ENCODE results near the gene OR10AD1.

The OR10AD1 gene

DNA sequence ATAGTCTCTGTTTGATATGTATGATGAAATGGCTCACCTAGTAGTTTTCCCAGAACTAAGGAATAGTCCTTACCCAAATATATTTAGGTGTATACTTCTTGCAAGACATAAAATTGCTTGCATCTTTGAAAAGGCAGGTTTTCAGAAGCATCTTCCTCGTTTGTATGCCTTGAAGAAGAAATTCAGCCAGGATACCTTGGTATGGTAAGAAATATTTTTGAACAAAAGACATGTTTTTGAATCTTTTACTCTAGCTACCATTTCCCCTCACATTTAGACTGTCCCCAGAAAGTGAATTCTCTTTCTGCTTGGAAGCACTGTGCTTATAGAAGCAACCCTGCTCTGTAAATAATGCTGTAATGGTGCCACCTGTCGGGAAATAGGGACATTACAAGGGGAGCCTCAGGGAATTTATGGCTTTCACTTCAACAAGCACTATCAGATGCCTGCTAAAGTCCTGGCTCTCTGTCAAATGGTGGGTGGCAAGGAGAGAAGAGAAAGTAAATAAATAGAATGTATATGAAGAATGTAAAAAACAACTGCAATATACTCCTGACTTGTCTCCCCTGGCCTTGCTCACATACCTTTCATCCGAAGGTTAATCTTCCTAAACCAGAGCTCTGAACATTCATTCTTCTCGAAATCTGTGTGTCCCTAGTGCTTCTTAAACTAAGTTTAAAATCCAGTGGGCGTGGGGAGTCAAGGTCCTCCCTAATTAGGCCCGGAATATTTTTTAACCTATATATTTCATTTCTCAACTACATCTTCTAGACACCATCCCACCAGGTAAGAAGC, 13.6 kb downstream of the OR10AD1 start:
- peak; percentile 95 for FAIRE-seq

DNA sequence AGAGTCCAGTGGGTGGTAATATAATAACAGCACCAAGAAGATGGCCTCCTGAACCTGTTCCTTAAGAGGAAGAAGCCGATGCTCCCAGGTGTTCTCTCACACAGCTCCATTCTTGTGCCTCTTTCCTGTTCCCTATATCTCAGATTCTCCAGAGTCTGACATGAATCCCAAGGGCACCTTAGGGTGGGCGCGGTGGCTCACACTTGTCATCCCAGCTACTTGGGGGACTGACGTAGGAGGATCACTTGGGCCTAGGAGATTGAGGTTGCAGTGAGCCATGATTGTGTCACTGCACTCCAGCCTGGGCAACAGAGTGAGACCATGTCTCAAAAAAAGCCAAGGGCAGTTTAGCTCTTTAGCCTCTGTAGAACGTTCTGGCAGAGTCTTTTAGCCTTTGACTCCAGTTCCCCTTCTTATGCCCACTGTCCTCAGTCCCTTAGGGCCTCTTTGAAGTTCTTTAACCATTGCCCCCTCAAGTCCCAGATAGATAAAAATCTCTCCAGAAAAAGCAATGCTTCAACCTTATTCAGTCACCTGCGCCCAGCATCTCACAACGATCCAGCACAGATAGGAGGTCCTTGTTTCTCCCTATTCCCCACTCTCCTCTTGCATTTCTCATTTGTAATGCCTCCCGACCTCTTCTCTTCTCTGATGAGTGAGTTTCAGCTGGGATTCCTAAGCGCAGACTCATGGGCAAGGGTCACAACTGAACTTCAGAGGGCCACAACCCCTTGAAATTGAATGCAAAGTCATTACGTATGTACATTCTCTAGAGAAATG, 15.0 kb downstream of the OR10AD1 start:
- no peak for FAIRE-seq

DNA sequence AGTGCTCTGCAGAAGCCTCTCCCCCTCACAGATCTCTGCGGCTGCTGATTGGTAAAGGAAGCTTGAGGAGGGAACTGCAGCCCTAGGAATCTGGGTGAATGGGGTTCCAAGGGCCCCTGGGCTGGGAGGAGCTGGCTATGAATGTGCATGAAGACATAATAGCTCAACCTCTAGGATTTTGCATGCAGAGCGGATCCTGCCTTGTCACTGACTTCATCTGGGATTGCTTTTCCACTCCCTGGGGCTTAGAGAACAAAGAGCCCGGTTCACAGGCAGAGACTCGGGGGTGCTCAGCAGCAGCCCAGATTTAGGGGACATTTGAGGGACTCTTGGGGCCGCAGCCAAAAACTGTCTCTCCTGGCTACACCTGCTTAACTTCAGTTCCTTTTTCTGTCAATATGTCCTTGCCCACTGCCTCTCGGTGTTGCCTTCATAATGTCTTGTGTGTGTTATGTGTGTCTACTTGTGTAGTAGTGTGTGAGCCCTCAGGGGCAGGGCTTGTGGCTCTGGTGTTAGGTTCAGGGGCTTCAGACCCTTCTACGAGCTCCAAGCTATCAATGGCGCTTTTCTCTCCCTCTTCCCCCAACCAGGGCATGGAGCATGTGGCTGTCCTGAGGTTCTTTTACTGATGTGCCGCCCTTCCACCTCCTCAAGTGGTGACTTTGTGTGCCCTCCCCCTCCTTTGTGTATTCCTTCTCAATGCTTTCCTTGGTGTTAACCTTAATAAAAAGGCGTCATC, 17.7 kb downstream of the OR10AD1 start:
- no peak for FAIRE-seq

DNA sequence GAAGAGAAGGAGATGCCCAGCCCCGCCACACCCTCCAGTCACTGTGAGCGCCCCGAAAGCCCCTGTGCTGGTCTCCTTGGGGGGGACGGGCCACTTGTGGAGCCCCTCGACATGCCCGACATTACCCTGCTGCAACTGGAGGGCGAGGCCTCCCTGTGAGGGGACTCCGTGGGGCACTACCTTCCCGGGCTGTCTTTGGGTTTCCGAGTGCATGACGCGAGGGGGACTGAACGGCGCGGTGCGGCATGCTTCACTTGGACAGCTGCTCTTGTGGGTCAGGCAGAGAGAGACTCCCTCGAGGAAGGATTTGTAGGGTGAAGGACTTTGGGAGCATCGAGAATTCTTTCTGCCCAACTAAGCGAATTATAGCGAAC, 18.6 kb downstream of the OR10AD1 start:
- FAIRE-seq: no peak

GRCh38 chr12:48183876-48184548, 19.1 kb downstream of the OR10AD1 start:
- FAIRE-seq: no peak

DNA sequence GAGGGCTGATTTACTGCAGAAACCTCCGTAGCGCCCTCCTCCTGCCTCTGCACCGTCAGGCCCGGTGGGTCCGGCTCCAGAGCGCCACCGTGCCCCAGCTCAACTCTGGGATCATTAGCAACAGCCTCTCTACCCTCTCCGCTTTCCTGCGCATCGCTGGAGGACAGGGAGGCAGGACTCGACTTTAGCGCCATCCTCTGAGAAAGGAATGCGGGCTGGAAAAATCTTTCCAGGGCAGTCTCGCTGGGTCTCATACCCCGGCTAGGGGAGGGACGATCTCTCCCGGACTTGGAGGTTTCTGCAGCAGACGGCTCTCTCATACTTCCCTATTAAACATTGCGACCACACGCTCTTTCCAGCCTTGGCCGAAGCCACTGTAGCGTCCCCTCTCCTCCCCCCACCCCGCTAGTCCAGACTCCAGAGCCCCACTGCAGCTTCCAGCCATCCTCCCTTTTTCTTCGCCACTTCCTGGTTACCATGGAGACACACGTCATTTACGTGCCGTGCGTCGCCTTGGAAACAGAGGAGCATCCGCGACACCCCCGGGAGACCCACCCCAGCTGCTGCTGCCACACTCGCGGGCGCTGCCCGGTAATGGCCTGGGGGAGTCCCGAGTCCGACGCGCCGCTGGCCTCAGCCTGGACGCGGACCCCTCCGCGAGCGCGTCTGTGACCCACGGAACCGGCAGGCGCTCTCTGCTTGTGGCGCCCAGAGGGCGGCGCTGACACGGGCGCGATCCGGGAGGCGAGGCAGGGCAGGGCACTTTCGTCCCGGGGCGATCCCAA, 19.8 kb downstream of the OR10AD1 start, which contains the start of gene CCDC184:
Gene CCDC184, plus strand, starts transcription at position 554 of the 785 bp plus-strand sequence. CDS start 479 bp downstream, outside the sequence.
- FAIRE-seq: no peak

DNA sequence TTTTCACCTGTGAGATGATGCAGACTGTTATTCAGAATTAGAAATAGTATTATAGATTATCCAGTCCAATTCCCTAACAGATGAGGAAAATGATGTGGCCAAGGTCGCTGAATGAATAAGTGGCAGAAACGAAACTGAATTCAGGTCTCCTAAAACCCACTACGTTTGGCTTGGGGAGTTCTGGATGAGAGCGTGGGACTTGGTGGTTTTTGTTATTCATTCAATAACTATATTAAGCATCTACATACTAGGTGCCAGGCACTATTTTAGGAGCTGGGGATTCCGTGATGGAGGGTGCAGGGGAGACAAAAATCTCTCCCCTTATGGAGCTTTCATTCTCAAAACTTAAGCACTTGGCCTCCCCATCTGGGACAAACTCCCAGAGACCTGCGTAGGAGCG, 20.5 kb downstream of the OR10AD1 start:
- FAIRE-seq: no peak

- no peak for FAIRE-seq
These were observed 22.1 kb downstream of the OR10AD1 start for GRCh38 chr12:48180857-48181495.

DNA sequence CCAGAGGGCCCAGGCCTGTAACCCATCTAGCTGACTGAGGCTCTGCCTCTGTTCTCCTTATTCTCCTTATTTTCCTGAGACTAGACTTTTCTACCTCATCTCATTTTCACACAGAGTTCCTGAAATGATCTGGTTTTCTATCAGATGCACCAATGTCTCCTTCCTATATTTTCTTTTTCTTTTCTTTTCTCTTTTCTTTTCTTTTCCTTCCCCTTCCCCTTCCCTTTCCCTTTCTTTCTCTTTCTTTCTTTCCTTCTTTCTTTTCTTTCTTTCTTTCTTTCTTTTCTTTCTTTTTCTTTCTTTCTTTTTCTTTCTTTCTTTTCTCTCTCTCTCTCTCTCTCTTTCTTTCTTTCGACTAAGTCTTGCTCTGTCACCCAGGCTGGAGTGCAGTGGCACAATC, 22.7 kb downstream of the OR10AD1 start:
- no peak for FAIRE-seq

- no peak for FAIRE-seq
These were observed 23.6 kb downstream of the OR10AD1 start for GRCh38 chr12:48179466-48179865.

DNA sequence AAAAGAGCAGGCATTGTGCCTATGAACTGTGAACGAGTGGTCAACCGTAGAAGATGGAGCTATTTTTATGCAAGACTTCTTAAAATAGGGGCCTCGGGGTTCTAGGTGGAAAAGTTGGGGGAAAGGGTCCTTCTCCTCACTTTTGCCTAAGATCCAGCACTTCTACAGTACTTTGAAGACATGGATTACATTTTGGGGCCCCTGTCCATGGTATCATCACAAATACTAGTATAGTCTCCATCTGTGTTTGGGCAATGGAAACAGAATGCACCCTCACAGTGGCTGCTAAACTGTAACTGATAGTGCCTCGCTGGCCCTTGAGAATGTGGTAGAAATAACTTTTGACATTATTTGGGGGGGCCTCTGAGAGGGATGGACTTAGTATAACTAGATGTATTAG, 25.1 kb downstream of the OR10AD1 start:
- no peak for FAIRE-seq

- no peak for FAIRE-seq
These were observed 26.7 kb downstream of the OR10AD1 start for GRCh38 chr12:48176417-48176751.

DNA sequence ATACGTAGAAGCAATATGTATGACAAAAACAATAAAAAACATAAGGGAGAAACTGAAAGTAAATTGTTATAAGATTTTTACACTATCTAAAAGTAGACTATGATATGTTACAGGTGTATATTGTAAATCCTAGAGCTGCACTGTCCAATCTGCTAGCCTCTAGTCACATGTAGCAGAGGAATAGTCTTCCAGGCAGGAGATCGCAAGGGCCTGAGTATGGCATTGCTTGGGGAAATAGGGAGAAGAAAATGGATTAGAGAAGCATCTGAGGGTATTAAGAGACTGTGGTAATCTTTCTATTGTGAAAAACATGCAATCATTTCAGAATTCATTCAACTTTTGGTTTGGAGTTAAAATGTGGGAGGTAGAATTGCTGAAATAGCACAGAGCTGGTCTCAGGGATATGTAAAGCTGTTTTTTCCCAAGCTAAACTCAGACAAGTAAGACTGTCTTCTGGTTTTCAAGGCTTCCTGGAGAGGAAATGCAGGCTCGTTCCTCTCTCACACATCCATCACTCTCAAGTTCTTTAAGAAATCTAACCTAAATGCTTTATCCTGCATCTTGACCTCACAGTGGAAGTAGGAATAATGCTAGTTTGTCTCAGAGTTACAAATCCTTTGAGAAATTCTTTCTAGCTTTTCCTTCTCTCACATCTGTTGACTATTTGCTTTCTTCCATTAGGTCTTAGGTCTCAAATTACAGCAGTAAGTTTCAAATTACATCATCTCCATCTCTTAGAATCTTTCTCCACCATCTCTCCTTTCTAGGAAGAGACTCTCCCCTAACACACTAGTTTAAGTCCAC, 27.3 kb downstream of the OR10AD1 start:
- no peak for FAIRE-seq

- FAIRE-seq: no peak
These were observed 34.1 kb downstream of the OR10AD1 start for GRCh38 chr12:48169011-48169410.

DNA sequence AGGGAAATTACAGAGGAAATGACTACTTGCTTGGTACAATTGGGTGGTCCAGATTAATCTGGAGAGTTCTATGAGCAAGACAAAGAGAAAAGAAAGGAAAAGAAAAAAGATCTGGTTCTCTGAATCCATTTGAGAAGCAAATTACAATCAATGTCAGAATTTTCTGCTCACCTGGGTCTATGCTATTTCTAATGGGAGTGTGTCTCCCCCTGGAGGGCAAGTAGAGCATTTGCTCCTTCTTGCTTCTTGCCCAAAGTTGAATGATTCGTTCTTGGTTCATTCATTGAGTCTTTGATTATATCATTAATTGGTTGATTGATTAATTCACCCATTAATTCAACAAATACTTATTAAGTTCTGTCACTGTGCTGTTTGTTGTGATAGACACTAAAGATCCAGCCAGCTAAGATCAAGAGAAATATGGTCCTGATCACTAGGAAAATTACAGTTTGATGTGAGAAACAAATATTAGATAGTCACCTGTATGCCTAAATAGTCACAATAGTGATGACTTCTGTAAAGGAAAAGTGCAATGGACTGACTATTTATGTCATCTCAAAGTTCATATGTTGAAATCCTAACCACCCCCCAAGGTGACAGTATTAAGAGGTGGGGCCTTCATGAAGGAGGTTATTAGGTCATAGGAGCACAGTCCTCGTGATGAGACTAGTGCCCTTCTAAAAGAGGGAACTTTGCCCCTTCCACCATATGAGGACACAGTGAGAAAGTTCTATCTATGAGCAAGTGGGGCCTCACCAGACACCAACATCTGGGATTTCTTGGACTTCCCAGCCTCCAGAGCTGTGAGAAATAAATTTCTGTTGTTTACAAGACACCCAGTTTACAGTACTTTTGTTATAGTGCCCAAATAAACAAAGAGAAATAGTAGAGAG, 37.8 kb downstream of the OR10AD1 start:
- FAIRE-seq: peak; percentile 95

DNA sequence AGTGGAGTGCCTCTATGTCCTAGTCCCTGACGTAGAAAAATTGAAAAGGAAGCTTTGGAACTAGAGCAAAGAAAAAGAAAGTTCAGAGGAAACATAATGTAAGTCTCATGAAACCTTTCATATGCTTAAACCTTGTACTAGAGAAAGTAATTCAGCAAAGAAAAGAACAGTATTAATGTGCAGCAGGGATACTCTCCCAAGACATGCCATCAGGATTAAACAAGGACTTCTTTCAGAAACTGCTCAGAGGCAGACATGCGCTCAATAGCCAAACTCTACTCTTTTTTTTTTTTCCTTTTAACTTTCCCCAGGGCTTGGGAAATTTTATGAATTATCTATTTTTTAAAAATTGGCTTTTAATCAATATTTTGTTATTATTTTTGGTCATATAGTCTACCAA, 38.6 kb downstream of the OR10AD1 start:
- no peak for FAIRE-seq

GRCh38 chr12:48163150-48163747, 39.8 kb downstream of the OR10AD1 start:
- no peak for FAIRE-seq

DNA sequence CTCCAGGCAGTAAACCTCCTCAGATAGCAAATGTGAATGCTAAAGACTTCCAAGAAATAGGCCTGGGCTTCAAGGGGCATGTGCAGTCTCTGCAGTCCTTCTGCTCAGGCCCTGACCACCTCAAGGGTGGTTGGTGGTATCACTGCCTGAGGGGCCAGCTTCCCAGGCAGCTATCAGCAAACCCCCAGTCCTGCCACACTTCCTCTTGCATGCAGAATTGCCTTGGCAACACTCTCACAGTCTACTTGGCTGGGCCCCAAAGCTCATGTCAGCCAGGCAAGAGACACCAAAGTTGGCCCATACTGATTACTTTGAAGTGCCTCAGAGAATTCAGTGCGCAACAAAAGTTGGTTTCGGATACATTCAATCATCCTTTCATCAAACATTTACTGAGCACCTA, 42.3 kb downstream of the OR10AD1 start:
- no peak for FAIRE-seq

- FAIRE-seq: no peak
These were observed 43.0 kb downstream of the OR10AD1 start for GRCh38 chr12:48160046-48160445.

Measured in A204.1 (cell line).